AG08396 (cell line): ENCODE data around the gene GOLGA8A.
"Not testable (repeated sequence)": the region's sequence is repeated elsewhere in the genome, so short reads cannot be mapped to it uniquely, and the experiment has no call there.

Source experiments
- DNase-seq: peaks from one replicate; pipeline ENCODE4 v3.0.0; 2012; ENCODE audit warnings: low spot score, mixed read lengths

Gene GOLGA8A

GRCh38 chr15:34409511-34409910, 28.1 kb downstream of the GOLGA8A start:
- not testable (repeated sequence) for DNase-seq

- DNase-seq = not testable (repeated sequence)
These were observed 28.6 kb downstream of the GOLGA8A start for GRCh38 chr15:34408973-34409372.

DNA sequence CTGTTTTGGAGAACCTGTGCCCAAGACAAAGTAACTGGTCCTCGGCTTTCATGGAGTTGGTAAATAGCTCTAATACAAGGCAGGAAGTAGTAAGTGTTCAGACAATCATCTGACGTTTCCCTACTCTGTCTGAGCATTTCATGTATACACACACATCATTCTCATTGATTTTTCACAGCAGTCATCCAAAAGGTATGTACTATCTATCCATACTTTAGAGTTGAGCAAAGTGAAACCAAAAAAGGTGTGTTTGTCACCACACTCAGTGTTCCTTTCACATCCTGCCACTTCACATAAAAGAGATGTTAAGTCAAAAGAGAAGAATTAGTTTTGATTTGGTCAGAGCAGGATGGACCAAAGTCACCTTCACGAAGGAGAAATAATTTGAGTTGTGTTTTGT, 33.7 kb downstream of the GOLGA8A start:
- DNase-seq = not testable (repeated sequence)

GRCh38 chr15:34403160-34403598, 34.4 kb downstream of the GOLGA8A start:
- DNase-seq = not testable (repeated sequence)

GRCh38 chr15:34397637-34398259, 39.9 kb downstream of the GOLGA8A start:
- not testable (repeated sequence) for DNase-seq

GRCh38 chr15:34392981-34393380, 44.6 kb downstream of the GOLGA8A start:
- not testable (repeated sequence) for DNase-seq

DNA sequence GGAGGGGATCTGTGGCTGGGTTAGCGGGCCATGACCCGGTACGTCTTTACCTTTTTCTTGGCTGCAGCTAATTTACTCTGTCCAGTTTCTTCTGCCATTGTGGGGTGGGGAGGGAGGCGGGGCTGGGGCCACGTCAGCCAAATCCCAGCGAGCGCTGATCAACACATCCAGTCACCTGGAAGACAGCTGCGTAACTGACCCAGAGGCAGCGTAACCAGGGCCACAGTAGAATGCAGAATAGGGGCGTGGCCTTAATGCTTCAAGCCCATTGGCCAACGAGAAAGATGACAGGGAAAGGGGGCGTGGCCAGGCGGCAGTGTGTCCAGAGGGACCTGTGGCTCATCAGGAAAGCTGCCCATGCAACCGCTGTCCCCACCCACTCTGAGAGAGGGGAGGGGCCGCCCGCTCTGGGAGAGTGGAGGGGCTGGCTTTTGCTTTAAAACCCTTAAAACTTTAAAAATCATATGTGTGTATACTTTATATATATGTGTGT, 48.0 kb downstream of the GOLGA8A start:
- not testable (repeated sequence) for DNase-seq
